ENCODE results near the gene TMEM39B. TPM values are rescaled to one million over a fixed set of nuclear protein-coding genes. Genes with fewer than 3 reads are reported as not detected.
"Not testable (repeated sequence)": the region's sequence is repeated elsewhere in the genome, so short reads cannot be mapped to it uniquely, and the experiment has no call there.

Gene TMEM39B
- total RNA-seq, 4 donors from 2014 or later: 2.9 to 6.1 (median 4.8) TPM

GRCh38 chr1:32116531-32116930 is 43.8 kb downstream of the TMEM39B start:
- no peak overlapping the region for H3K4me3 ChIP-seq
- H3K36me3 ChIP-seq: peaks cover 0 to 6% (median 0%) of the 10 kb centered on the region in 4 donors
- WGBS: 95% methylated on average over 4 of the region's 4 CpGs
- no peaks in the 10 kb centered on the region for H3K9me3 ChIP-seq
- H3K27ac ChIP-seq (replicated peaks in 1 of 4): peak overlapping the region; percentile 34 to 74 (median 46)
- intact Hi-C loops (cut with DNase I): no loop called here
- TF ChIP-seq EP300 (IDR thresholded peaks at IDR 0.05): no peak
- TF ChIP-seq CTCF (IDR thresholded peaks at IDR 0.05): no peak
- TF ChIP-seq POLR2A (IDR thresholded peaks at IDR 0.05; ENCODE audit: low read depth): no peak
- no peak for TF ChIP-seq POLR2AphosphoS5 (IDR thresholded peaks at IDR 0.05)
- peaks cover 40 to 74% (median 70%) of the 10 kb centered on the region in 4 donors for H3K4me1 ChIP-seq
- H3K27me3 ChIP-seq: no peaks in the 10 kb centered on the region
- DNase-seq (ENCODE audit: extremely low spot score): no peak

DNA sequence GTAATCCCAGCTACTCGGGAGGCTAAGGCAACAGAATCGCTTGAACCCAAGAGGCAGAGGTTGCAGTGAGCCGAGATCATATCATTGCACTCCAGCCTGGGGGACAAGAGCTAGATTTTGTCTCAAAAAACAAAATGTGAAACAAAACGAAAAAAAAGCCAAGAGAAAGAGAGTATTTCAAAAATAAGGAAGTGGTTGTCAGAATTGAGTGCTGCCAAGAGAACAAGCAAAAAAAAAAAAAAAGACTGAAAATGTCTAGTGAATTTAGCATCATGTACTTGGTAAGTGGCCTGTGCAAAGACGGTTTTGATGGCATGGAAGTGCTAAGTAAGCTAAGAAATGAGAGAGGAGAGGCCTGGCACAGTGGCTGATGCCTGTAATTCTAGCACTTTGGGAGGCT is 49.4 kb downstream of the TMEM39B start:
- no peak for DNase-seq (ENCODE audit: extremely low spot score)
- Histone ChIP-seq H3K4me3 (no peak overlapping the region), H3K27me3 (no peaks in the 10 kb centered on the region), H3K36me3 (no peaks in the 10 kb centered on the region), H3K27ac (replicated peaks in 1 of 4) (no peak overlapping the region), H3K4me1 (peaks cover 18 to 67% (median 58%) of the 10 kb centered on the region in 4 donors), H3K9me3 (no peaks in the 10 kb centered on the region)
- TF ChIP-seq POLR2A (IDR thresholded peaks at IDR 0.05; ENCODE audit: low read depth) (no peak), POLR2AphosphoS5 (IDR thresholded peaks at IDR 0.05) (no peak)
- intact Hi-C loops (cut with DNase I): no loop called here
- WGBS: 74% methylated on average over 5 of the region's 5 CpGs

DNA sequence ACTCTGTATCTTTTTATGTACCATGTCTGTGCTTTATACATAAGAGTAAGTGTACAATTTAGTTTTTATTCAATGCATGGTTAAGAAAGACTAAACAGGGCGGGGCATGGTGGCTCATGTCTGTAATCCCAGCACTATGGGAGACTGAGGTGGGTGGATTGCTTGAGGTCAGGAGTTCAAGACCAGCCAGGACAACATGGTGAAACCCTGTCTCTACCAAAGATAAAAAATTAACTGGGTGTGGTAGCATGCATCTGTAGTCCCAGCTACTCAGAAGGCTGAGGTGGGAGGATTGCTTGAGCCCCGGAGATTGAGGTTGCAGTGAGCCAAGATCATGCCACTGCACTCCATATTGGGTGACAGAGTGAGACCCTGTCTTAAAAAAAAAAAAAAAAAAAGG is 50.6 kb downstream of the TMEM39B start:
- H3K4me3 ChIP-seq; H3K9me3 ChIP-seq; H3K27me3 ChIP-seq; intact Hi-C loops (cut with DNase I); DNase-seq (ENCODE audit: extremely low spot score); H3K27ac ChIP-seq (replicated peaks in 1 of 4); H3K36me3 ChIP-seq: not testable (repeated sequence)
- WGBS: 97% methylated on average over 2 of the region's 2 CpGs
- peaks cover 27 to 67% (median 61%) of the 10 kb centered on the region in 4 donors for H3K4me1 ChIP-seq

- WGBS: 96% methylated on average over 7 of the region's 8 CpGs
- Histone ChIP-seq H3K36me3 (no peaks in the 10 kb centered on the region), H3K9me3 (no peaks in the 10 kb centered on the region), H3K4me1 (peaks cover 30 to 68% (median 63%) of the 10 kb centered on the region in 4 donors), H3K27me3 (no peaks in the 10 kb centered on the region), H3K4me3 (no peak overlapping the region), H3K27ac (replicated peaks in 1 of 4) (no peak overlapping the region)
- no peak for DNase-seq (ENCODE audit: extremely low spot score)
- no peak for TF ChIP-seq CTCF (IDR thresholded peaks at IDR 0.05)
- no peak for TF ChIP-seq POLR2A (IDR thresholded peaks at IDR 0.05; ENCODE audit: low read depth)
- no peak for TF ChIP-seq EP300 (IDR thresholded peaks at IDR 0.05)
- no peak for TF ChIP-seq POLR2AphosphoS5 (IDR thresholded peaks at IDR 0.05)
- intact Hi-C loops (cut with DNase I): no loop called here
Measured at GRCh38 chr1:32125313-32125712, 52.6 kb downstream of the TMEM39B start.

DNA sequence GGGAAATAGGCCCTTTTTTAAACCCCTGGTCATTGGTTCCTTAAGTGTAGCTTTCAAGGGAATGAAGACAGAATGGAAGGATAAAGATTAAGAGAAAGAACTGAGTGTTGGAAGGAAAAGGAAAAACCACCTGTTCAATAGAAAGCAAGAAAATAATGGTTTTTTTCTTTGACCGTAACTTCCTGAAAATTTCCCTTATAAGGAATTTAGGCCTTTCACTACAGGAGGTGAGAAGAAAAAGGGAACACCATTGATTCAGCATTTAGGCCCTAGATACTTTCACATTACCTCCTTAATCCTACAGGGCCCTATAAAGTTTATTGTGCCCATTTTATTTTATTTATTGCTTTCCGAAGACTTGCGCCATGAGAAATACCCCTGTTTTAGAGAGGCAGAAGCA is 54.0 kb downstream of the TMEM39B start:
- H3K36me3 ChIP-seq: peaks cover 0 to 8% (median 0%) of the 10 kb centered on the region in 4 donors
- no peak for TF ChIP-seq POLR2AphosphoS5 (IDR thresholded peaks at IDR 0.05)
- no peak for TF ChIP-seq EP300 (IDR thresholded peaks at IDR 0.05)
- TF ChIP-seq POLR2A (IDR thresholded peaks at IDR 0.05; ENCODE audit: low read depth): no peak
- TF ChIP-seq CTCF (IDR thresholded peaks at IDR 0.05): no peak
- peaks cover 19 to 53% (median 48%) of the 10 kb centered on the region in 4 donors for H3K4me1 ChIP-seq
- H3K27me3 ChIP-seq: no peaks in the 10 kb centered on the region
- intact Hi-C loops (cut with DNase I): no loop called here
- no peak for DNase-seq (ENCODE audit: extremely low spot score)
- no peak overlapping the region for H3K4me3 ChIP-seq
- 90% methylated on average over 3 of the region's 3 CpGs for WGBS
- no peak overlapping the region for H3K27ac ChIP-seq (replicated peaks in 1 of 4)
- H3K9me3 ChIP-seq: no peaks in the 10 kb centered on the region
